HG03521 (cell line): ENCODE data around the gene IFNAR2.
A peak's percentile ranks its signal among the peaks of the same experiment; 100 is the strongest.

Experiments
- ATAC-seq: cut with Tn5 transposase; IDR thresholded peaks from one replicate; pipeline ENCODE4 v1.9.1; 2021; ENCODE audit warnings: mild to moderate bottlenecking, moderate library complexity; ENCODE audit not compliant: unreplicated experiment

The IFNAR2 gene

DNA sequence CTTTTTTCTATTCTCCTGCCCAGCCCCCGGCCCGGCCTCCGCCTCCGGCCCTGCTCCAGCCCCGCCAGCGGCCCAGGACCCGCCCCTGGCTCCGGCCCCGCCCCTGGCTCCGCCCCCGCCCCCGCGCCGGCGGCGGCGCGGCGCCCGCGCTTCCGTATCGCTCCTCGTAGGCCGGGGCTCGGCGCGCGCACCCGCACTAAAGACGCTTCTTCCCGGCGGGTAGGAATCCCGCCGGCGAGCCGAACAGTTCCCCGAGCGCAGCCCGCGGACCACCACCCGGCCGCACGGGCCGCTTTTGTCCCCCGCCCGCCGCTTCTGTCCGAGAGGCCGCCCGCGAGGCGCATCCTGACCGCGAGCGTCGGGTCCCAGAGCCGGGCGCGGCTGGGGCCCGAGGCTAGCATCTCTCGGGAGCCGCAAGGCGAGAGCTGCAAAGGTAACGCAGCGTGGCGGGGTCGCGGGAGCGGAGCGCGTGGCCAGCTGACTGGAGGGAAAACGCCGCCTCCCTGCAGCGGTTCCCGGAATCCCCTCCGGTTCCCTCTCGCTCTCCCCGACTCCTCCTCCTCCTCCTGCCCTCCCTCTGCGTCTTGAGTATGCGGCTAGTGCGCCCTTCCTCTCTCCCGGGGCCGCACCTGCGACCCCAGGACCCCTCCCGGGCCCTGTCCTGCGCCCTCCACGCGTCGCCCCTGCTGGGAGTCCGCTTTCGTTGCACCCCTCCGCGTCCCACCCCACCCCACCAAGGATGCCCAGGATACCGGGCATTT, at the start of gene IFNAR2:
Gene IFNAR2, plus strand, starts transcription at position 155 of the 761 bp plus-strand sequence. CDS start 11,985 bp downstream, outside the sequence.
- ATAC-seq = peak; percentile 79

DNA sequence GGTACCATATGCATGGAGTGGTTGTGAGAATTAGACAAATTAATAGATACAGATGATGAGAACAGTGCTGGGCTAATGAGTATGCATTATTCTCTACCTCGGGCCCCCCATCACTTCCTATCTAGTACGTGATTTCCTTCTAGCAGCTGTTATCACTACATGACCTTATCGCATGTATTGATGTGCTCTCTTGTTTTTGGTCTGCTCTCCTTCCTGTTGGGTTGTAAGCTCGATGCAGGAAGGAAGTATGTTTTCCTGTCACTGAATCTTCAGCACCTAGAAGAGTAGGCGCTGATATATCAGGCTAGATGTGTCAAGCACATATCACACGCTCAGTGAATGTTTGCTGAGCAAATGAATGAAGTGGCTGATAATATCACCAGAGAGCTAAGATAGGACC, 43.9 kb upstream of the IFNAR2 start:
- no peak for ATAC-seq

DNA sequence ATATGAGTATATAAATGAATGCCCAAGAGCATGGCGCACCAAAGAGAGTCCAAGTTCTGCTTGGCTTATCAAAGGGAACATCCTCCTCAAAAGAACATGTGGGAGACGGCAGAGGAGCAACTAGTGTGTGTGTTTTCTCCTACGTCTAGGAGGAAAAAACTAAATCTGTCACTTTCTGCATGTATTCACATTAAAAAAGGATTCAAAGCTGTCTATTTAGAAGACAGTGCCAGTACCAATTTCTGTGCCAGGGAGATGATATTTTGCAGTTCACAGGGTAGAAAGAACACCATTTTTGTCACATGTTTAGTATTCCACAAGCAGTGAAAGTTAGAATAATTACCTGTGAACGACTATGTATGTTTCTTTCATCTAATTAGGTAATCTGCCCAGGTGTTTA, 42.5 kb upstream of the IFNAR2 start:
- no peak for ATAC-seq

DNA sequence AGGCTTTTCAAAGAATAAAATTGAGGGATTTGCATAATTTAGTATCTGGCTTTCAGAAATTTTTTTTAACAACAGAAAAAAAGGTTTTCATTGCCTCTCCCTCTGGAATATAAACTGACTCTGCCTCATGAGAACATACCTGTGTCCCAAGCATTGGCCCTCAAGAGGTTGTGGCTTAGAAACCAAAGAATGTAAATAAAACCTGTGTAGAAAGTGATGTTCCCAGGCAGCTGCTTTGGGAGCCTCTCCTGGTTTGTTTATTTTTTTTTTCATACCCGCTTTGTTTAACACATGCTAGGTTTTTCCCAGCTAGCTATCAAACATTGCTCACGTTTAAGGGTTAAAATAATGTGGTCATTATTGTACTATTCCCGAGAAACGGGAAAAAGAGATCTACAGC, 40.5 kb upstream of the IFNAR2 start:
- no peak for ATAC-seq

DNA sequence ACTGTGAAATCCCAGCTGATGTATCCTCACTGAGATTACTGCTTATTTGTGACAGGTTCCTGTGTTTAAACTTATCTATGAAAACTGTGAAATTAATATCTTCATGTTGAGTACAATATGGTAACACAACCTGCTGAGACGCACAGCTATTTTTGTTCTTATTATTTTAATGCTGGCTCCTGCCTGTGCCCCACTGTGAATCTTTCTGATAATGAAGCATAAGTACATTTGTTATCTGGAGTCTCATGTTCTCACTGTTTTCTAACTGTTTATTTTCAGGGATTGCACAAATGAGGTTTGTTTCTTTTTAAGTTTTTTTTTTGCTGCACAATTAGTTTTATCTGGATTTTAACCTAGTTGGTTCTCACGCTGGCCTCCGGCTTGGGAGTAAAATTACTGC, 39.9 kb upstream of the IFNAR2 start:
- ATAC-seq = no peak

DNA sequence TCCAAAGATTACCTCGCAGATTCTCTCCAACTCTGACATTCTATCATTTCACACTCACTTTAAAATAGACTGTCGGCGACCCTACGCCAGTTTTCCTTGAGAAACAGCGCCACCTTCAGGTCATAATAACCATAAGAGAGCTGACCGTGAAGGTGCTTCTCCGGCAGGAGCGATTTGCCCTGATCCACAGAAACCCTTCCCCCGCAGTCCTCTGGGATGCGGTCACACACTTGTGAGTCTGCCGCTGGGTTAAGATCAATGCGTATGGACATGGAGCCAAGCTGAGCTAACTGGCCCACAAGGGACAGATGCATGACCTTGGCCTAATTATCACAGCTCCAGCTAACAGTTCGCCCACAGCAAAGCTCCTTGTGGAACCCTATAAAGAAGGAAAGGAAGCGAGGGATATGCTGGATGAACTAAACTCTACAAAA, 32.8 kb upstream of the IFNAR2 start:
- no peak for ATAC-seq

DNA sequence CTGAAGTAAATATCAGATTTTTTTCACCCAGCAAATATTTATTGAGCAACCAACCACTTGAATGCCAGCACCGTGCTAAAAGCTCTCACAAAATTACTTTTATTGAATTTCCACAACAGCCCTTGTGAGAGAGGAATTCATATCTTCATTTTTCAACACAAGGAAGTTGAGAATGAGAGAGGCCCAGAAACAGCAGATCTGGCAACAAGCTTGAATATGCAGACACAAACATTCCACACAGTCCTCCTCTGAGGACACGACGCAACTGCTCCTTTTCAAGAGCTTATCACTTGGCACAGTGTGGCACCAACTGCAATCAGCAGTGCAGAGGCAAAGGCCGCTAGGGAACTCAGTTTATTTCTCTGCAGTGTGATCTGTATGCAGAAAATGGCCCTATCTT, 32.2 kb upstream of the IFNAR2 start:
- no peak for ATAC-seq

DNA sequence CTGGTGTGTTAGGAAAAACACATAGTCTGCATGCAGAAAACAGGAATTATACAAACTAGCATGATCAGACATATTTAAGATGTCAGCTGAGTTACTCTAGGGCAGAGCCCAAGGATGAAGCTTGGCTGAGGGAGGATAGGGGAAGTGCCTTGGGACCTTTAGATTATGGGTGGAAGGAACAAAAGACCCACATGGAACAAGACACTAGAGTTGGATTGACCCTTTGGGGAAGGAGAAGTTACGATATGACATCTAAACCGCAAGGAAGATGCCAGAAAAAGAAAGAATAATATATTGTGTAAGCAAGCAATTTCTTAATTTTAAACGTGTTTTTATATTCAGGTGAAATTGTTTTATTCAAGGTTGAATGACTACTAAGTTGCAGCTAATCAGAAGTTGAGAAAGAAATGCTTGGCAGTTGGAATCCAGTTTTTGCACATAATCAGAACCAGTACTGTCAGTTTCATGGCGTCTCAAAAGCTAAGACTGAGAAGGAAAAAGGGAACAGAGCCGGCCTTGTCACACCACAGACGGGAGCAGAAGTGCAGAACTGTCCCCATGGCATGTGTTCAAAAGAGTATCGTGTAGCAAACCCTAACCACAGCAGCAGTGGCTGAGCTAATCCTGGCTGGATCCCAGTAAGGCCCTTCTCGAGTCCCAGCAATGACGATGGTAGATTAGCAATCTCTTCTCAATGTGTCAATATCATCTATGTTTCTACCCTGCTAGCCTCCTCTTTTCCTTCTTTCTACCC, 31.2 kb upstream of the IFNAR2 start:
- no peak for ATAC-seq

DNA sequence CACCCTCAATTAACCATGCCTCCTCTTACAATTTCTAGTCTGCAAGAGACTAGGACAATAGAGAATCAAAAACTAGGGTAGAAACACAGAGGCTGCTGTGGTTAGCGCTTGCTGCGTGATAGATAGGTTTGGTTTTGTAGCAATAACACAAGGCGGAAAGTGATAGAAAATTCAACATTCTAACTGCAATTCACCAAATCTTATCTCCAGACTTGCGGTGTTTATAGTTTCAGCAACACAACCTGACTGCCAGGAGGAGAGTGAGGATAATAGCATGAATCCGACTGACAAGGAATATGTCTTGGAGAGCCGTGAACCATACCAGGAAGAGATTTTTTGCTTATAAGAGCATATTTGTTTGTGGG, 30.7 kb upstream of the IFNAR2 start:
- ATAC-seq = no peak

DNA sequence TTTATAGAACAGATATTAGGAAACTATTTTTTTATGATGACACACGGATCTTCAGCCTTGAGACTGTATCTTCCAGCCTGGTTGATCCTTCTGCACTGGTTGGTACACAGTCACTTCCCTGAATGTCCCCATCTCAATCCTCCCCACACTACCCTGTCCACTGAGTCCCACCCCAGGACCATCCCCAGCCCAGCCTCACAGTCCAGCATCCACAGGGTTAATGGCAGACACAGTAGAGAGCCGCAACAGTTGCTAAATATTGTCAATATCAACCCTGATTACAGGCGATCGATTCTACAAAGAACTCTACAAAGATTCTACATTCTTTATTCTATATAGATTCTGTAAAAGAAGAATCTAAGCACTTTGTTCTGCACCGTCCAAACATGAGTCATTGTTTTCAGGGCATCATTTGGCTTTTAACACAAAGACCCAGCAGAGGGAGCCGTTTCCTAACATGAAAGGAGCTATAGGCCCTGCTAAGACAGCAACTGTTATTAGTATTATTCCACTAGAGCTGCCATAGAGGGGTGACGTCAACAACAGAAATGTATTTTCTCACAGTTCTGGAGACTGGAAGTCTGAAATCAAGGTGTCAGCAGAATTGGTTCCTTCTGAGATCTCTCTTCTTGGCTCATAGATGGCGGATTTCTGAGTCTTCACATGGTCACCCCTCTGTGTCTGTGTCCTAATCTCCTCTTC, 30.1 kb upstream of the IFNAR2 start:
- no peak for ATAC-seq

DNA sequence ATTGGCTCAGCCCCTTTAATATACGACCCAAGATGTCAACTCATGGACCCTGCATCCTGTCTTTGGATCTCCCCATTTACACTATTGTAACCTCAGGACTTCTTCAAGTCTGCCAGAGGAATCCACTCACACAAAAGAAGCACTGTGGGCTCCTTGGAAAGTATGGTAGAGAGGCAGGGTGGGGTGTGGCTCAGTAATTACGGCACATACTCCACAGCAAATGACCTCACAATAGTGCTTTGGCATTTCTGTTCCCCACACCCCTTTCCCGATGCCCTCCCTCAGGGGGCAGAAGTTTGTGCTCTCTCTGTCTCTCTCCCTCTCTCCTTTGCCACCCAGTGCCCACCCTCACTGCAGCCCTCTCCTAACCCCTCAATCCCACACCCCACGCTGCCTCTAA, 27.8 kb upstream of the IFNAR2 start:
- ATAC-seq = no peak

DNA sequence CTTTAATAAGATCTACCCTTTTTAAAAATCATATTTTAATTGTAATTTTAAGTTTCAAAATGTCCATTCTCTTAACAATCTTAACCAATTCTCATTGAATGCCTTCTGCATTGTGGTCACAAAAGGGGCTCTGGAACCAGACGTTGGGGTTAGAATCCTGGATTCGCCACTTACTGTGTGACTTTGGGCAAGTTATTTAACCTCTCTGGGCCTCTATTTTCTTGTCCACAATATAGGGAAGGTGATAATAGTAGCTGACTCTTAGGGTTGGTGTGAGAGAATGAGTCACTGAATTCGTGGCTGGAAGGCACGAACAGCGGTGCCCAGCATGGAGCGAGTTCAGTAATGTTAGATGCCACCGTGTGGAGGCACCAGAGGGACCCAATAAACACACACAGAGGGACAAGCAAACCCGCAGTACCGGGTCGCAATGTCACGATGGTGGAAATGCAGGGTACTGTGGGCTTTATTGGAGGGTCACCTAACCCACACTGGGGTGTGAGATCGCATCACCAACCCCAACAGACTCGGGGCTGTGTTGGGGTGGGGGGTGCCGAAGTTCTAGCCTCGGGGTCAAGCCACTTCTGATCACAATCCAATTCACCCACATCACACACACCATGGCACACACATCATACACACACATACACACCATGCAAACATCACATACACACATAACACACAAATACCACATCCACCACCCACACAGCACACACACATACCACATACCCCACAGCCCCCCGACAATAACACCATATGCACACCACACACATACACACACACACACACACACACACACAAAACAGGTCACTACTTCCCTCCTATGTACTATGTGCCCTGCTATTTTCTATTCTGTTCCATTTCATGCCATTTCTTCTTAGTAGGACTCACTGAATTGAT, 27.0 kb upstream of the IFNAR2 start:
- ATAC-seq = no peak

DNA sequence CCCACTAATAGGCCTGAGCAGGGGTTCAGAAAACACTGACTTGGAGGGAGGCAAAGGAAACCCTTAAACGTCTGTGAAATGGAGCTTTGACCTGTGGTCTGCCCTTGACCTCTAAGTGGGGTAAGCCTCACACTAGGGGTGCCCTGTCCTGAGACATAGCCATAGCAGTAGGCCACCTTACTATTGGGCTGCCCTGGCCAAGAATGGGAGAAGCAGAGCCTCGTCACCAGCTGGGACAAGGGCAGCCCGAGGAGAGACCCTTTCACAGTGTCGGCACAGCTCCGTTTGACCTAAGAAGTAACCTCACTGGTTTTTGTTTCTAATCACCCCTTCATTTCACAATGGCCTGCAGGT, 26.4 kb upstream of the IFNAR2 start:
- no peak for ATAC-seq

DNA sequence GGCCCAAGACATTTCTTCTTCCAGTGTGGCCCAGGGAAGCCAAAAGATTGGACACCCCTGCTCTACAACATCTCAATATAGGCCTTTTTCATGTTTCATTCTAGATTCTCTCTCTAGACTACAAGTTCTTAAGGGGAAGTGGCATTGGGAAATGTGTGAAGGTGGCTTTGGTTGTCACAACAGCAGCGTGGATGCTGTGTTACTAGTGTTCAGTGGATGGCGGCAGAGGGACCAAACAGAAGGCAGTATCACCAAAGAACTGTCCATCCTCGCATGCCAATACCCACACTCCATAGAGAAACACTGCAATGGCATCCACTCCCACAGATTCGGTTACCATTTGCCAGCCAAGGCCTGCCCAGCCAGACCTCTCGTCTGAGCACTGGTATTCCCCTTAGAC, 24.3 kb upstream of the IFNAR2 start:
- no peak for ATAC-seq

DNA sequence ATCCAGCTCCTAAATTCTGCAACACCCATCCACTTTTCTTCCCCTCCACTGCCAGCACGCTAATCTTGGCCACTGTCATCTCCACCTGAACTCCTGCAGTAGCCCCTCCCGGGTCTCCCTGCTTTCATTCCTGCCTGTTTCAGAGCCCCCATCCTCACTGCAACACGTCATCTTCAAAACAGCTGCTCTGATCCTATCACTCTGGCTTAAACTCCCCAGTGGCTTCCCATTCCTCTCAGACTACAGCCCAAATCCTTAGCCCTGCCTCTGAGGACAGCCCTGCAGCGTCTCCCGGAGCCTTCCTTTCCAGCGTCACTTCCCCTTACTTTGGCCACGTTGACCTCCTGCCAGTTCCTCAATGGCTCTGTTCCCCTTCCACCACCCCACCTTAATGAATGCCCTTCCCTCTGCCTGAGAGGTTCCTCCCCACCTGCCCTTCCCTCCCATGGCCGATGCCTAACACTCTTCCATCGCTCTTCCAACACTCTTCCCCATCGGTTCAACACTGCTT, 22.9 kb upstream of the IFNAR2 start:
- ATAC-seq = no peak

DNA sequence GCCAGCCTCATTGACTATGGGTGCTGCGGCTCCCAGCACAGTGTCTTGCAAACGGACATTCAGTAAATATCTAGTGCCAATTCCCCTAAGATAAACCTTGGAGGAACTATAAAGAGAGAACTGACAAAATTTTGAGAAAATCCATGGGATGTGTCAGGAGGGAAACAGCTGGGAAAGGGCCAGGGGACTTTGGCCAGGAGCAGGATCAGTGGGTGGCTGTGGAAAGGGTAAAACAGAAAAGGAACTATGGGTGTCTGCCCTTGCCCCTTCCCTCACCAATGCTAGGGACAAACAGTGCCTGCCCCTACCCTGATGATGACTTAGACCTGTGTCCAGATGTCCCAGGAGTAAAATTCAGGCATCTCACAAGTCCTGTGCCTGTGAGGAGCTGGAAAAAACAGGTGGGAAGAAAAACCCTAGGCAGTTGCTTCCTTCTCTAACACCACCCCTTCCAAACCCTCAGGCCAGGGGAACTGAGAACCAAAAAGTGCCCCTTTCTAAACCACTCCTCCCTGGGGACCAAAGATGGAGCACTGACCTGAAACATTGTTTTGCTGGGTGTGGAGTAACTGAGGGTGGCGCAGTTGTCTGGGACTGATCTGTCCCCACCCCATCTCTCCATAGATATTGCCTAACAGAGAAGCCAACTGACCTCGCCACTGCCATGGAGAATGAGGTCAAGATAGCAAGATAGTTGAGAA, 22.1 kb upstream of the IFNAR2 start:
- ATAC-seq = no peak

DNA sequence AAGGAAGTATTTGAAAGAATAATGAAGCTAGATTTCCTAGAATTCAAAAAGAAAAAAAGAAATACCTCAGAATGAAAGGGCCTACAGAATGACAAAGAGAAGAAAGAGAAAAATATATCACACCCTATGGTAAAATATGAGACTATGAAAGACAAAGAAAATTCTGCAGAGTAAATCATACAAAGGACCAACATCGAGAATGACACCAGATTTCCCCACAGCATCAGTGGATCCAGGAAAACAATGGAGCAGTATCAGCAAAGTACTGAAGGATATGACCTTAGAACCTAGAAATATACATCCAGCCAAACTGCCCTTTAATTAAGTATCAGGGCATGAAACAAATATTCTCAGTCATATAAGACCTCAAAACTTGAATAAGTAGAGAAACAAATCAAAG, 21.2 kb upstream of the IFNAR2 start:
- ATAC-seq = no peak

DNA sequence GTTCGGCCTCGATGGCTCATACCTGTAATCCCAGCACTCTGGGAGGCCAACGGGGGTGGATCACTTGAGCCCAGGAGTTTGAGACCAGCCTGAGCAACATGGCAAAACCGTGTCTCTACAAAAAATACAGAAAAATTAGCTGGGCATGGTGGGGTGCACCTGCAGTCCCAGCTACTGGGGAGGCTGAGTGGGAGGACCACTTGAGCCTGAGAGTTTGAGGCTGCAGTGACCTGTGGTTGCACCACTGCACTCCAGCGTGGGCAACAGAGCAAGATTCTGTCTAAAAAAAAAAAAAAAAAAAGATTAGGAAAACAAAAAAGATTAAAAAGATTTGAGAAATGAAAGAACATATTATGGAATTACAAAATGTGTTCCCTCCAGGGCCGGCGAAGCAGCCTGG, 18.4 kb upstream of the IFNAR2 start:
- no peak for ATAC-seq

DNA sequence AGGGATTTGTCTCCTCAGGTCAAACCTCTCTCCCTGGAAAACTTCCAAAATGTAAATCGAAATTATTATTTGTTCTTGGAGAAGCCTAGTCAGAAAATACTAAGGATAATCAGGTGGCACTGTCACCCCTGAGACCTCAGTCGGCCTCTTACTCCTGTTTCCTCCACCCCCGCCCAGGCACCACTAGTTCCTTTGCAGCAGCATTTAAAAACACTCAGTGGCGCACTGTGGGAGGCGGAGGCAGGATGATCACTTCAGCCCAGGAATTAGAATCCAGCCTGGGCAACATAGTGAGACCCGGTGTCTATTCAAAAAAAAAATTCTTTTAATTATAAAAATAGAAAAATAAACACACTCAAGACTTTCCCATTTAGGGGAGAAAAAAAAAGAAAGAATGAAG, 18.0 kb upstream of the IFNAR2 start:
- no peak for ATAC-seq

DNA sequence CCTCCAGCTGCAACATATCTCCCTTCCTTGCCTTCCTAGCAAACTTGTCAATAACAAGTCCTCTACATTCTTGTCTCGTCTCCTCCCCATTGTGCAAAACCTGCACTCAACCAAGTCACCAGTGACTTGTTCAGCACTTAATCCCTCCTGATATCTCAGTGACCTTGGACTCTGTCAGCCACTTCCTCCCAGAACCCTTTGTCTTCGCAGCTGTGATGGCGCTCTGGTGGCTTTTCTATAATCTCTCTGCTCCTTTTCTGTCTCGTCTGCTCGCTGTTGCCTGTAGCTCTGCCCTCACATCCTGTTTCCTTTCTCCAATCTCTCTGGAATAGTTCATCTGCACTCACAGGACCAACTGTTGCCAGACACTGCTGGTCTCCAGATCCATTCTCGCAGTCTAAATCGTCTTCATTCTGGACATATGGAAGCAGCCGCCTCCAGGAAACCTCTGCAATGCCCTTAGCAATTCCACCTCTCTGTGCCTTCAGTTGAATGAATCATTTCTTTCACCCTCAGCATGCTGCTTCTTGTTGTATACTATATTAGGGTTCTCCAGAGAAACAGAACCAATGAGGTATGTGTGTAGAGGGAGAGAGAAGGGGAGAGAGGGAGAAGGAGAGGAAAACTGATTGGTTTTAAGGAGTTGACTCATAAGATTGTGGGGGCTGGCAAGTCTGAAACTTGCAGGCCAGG, 17.4 kb upstream of the IFNAR2 start:
- ATAC-seq = no peak
